LNCaP clone FGC (cell line): ENCODE measurements around the gene GIPC2.

Experiments used
- DNase-seq: peaks from one replicate; pipeline ENCODE4 v3.0.0-alpha.2; 2011; ENCODE audit warnings: low read depth
- H3K4me3 ChIP-seq: 2 replicates; pipeline ENCODE4 v1.5.1; 2011; ENCODE audit warnings: mild to moderate bottlenecking, low read depth, low read length, control low read depth
- TF ChIP-seq, protein P1 (sequence below): IDR thresholded peaks from 2 replicates; pipeline ENCODE4 v1.5.1; 2012; ENCODE audit warnings: mild to moderate bottlenecking; ENCODE audit not compliant: control insufficient read depth, insufficient read depth; ENCODE audit errors: extremely low read depth

The GIPC2 gene

DNA sequence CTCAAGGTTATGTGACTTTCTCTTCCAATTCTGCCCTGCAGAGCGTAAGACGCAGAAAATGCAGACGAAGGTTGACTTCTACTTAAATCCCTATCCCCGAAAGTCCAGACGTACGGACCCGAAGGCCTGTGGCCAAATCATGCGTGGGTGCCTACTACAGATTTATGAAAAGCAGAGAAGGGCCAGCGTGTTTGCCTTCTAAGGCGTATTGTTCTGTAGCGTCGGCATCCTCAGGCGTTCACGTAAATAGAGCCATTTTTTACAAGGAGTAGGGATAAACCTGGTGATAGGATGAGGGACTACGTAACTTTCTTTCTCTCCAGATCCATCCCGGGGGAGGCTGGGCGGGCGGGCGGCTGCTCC lies 222 bp upstream of the GIPC2 start:
- no peak for DNase-seq
- TF ChIP-seq, protein P1, sequence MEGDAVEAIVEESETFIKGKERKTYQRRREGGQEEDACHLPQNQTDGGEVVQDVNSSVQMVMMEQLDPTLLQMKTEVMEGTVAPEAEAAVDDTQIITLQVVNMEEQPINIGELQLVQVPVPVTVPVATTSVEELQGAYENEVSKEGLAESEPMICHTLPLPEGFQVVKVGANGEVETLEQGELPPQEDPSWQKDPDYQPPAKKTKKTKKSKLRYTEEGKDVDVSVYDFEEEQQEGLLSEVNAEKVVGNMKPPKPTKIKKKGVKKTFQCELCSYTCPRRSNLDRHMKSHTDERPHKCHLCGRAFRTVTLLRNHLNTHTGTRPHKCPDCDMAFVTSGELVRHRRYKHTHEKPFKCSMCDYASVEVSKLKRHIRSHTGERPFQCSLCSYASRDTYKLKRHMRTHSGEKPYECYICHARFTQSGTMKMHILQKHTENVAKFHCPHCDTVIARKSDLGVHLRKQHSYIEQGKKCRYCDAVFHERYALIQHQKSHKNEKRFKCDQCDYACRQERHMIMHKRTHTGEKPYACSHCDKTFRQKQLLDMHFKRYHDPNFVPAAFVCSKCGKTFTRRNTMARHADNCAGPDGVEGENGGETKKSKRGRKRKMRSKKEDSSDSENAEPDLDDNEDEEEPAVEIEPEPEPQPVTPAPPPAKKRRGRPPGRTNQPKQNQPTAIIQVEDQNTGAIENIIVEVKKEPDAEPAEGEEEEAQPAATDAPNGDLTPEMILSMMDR, result no peak
- no peak overlapping the region for H3K4me3 ChIP-seq

GRCh38 chr1:78047106-78047505 lies 1.3 kb downstream of the GIPC2 start:
- no peak for DNase-seq
- H3K4me3 ChIP-seq, result no peak overlapping the region
- TF ChIP-seq, protein P1, result no peak

DNA sequence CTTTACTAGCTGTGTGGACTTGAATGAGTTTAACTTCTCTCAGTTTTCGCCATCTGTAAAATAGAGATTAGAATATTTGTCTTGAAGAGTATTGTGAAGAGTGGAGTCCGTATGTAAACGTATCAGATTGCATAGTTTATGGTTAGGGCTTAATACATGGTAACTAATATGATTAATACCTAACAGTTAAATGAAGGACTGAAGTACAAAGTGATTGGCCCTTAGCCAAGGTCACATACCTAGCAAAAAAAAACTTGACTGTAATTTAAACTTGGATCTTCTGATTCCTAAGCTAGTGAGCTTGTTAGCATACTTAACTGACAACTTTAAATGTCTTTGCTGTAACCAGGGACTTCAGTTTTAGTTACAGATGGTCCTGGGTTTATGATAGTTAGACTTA lies 1.9 kb downstream of the GIPC2 start:
- H3K4me3 ChIP-seq, result no peak overlapping the region
- TF ChIP-seq, protein P1, result no peak
- no peak for DNase-seq

DNA sequence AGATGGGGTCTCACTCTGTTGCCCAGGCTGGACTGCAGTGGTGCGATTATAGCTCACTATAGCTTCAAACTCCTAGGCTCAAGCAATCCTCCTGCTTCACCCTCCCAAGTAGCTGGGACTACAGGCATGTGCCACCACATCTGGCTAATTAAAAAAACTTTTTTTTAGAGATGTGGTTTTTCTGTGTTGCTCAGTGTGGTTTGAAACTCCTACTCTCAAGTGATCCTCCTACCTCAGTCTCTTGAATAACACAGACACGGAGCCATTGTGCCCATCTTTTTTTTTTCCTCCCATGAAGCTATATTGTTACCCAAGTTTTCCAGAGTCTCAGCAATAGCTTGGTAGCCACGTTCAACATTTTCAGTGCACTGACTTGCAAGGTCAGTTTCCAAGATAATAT lies 2.7 kb downstream of the GIPC2 start:
- TF ChIP-seq, protein P1, result no peak
- DNase-seq, result no peak
- H3K4me3 ChIP-seq, result no peak overlapping the region

DNA sequence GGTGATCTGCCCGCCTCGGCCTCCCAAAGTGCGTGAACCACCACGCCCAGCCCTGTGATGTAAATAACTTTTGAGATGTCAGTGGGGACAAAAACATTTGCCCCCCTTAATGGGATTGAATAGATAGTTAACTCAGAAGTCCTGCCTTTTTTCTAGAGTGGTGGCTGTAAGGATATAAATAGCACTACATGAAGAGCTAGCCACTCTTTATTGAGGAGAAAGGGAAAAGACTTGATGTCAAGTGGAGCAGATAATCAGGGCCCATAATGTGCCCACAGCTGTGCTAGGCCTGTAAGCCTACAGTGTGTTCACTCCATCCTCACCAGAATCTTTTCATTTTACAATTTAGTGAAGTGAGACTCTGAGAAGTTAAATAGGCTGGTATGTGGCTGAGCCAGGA lies 3.6 kb downstream of the GIPC2 start:
- DNase-seq, result no peak
- H3K4me3 ChIP-seq, result no peak overlapping the region
- TF ChIP-seq, protein P1, result no peak

DNA sequence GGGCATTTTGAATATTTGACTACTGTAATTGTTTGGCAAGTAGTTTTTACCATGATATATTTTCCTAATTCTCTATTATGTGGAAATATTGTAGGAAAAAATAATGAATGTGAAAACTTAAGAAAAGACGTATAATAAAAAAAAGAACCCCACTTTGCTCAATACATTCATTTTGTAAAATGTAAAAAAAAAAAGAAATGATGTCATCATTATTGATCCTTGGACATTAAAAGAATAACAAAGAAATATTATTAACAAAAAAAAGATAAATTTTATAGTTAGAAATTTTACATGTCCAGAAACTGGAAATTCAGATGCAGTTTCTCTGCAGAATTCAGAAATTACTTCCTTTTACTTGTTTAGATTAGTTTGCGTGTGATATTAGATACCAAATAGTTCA lies 5.2 kb downstream of the GIPC2 start:
- DNase-seq, result no peak
- TF ChIP-seq, protein P1, result no peak
- no peak overlapping the region for H3K4me3 ChIP-seq

GRCh38 chr1:78052685-78053405 lies 7.1 kb downstream of the GIPC2 start:
- no peak overlapping the region for H3K4me3 ChIP-seq
- TF ChIP-seq, protein P1, result no peak
- no peak for DNase-seq
